GM04503 (cell line): Measurements from ENCODE around the gene RAX2.

Experiments used
- DNase-seq: peaks from one replicate; pipeline ENCODE4 v3.0.0-alpha.2; 2012; ENCODE audit warnings: low read depth

RAX2 gene

DNA sequence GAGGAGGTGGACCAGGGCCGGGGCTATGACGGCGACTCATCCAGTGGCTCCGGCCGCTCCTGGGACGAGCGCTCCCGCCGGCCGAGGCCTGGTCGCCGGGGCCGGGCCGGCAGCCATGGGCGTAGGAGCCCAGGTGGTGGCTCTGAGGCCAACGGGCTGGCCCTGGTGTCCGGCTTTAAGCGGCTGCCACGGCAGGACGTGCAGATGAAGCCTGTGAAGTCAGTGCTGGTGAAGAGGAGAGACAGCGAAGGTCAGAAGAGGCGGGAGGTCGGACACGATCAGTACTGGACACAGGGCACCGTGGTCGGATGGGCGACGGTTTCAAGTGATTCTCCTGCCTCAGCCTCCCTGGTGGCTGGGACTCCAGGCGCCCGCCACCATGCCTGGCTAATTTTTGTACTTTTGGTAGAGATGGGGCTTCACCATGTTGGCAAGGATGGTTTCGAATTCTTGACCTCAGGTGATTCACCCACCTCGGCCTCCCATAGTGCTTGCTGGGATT lies 41.5 kb downstream of the RAX2 start:
- no peak for DNase-seq

DNA sequence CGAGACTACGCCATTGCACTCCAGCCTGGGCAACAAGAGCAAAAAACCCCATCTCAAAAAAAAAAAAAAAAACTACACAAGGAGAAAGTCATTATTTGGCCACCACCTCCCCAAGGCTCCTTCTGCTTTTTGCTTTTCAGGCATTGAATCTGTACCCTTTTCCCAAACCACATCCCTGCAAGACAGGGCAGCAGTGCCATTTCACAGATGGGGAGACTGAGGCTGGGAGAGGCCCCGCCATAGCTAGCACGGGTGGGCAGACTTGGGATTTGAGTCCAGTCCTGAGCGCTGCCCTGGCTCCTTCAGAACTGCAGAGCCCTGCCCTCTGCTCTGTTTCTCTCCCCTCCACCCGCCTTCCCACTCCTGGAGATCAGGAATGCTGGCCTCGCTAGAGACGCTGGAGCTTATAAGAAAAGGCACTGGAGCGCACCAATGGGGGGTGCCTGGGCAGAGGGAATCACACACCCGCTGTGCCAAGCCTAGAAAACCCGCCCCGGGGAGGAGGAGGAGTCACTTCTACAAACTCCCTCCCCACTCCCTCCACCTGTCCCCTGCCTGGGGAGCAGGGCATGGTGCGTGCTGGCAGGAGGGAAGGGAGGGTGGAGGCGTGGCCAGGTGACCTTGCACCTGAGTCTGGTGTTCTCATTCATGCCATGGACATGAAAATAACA lies 46.3 kb downstream of the RAX2 start:
- DNase-seq = no peak

DNA sequence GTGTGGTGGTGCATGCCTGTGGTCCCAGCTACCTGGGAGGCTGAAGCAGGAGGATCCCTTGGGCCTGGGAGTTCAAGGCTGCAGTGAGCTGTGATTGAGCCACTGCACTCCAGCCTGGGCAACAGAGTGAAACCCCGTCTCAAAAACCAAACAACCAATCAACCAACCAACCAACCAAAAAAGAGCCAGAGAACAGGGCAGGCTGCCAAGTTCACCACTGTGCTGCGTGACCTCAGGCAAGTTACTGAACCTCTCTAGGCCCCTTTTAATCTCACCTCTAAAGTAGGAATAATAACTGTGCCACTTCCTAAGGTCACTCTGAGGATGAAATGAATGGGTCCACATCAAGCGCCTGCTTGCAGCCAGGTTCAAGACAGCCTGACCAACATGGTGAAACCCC lies 46.9 kb downstream of the RAX2 start:
- DNase-seq = no peak

DNA sequence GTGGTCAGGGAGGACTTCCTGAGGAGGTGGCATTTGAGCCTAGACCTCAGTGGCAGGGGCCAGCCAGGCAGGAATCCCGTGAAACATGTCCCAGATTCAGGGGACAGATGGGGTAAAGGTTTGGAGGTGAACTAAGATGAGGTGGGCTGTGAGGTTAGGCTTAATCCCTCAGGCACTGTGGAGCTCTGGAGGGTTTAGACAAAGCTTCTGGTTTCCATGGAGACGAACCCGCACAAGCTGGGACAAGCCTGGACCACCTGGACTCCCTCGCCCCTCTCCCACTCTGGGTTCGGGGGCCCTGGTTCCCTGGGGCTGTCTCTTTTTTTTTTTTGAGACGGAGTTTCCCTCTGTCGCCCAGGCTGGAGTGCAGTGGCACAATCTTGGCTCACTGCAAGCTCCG lies 48.1 kb downstream of the RAX2 start:
- DNase-seq = no peak

DNA sequence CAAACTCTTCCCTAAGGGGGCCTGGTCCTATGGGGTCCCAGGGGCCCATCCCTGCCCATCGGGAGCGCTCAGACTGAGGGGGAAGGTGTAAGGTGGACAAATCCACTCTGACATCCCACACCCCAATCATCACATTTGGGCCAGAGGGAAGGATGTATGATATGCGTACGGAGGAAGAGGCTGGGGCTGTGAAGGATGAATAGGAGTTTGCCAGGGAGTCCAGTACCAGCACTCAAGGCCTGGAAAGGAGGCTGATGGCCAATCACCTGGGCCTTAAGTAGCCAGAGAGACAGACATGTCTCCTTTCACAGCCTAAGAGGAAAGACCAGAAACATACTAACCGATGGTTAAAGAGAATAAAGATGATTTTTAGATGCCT lies 48.9 kb downstream of the RAX2 start:
- no peak for DNase-seq

DNA sequence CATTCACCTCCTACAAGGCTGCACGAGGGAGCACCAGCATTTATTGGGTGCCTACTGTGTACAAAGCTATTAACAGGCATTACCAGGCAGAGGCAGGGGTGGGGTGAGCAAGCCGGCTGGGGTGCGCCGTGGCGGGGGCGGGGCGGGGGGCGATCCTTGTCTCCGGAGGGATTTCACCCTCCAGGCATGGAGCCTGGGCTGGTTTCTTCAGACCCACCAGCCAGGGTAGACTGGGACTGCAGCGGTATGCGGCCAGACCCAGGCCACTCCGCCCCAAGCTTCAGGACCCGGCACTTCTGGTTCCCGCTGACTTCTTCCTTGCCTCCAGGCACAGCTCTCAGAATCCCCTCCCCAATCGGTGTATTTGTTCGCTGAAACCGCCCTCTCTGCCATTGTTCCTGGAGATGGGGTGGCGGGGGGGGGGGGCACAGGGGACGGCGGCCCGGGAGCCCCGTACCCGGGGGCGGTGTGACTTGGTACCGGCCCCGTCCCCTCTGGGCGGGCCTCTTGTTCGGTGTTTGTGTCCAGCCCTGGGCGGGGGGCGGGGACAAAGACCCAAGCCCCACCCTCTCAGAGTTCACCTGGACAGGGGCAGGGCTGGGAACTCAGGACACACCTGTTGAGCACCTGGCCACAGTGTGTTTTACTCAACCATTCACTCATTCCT lies 49.5 kb downstream of the RAX2 start:
- DNase-seq = no peak

DNA sequence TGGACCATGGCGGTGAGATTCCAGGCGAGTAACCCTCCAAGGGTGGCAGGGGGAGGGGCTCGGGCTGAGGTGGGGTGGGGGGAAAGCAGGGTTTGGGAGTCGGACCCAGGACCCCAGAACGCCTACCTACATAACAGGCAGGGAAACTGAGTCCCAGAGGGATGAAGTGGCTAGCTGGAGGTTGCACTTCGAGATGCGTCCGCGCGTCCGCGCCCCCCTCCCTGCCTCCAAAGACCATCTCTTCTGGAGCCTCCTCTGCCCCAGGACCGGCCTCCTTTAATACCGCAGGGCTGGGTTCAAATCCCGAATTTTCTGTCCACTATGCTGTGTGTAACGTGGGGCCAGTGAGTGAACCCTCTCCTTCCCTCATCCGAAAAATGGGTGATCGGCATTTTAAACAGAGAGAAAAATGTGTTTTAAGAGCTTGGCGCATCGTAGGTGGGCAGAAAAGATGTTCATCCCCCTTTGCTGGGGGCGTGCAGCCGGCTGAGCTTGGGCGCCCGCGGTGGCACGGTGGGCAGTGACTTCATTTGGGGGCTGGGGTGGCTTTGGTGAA lies 50.1 kb downstream of the RAX2 start:
- no peak for DNase-seq

DNA sequence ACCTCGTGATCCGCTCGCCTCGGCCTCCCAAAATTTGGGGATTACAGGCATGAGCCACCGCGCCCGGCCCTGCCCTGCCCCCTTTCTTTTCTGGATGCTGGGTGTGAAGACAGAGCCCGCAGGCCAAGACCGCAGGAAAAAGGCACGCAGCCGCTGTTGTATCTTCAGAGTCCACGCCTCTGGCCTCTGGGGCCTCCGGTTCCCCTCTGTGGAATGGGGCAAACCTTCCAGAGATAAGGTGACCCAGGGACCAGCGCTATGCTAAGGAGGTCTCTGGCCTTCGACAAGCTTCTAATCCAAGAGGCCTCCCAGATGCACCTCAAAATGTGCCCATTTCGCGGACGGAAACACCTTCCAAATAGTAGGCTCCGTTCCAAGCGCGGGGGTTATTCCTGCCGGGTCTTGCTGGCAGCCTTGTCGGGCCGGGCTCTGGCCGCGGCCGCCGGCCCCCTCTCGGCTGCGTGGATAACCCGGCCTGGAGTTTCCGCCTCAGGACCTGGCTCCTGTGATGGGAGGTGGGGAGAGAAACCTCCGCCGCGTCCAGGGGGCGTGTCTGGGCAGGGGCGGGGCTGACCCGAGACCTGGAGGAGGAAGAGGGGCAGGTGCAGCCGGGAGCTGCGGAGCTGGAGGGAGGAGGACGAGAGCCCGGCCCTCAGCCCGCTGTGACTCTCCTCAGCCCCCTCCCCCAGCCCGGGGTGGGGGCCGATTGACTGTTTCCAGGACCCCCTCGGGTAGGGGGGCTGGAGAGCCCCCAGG lies 50.7 kb downstream of the RAX2 start:
- no peak for DNase-seq

DNA sequence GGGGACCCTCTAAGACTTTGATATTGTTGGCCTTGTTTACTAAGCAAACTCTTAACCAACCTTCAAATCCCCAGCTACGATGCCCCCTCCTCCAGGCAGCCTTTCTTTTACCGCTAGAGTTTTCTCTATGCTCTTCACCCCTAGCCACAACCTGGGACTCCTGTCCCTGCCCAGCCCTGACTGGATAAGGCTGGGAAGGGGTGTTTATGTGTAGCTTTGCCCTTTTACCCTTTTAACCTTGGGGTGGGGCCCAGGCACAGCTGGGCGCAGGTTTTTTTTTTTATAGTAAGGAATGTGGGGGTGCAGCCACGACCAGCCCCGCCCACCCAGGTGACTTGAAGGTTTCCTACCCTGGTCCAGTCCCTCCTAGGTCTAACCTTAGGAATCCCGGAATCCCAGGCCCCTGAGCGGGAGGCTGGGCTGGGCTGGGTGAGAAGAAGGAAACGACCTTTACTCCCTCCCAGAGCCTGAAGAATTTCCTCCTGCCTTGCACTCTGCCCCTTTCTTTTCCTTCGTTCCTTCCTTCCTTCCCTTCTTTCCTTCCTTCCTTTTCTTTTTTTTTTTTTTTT lies 51.6 kb downstream of the RAX2 start:
- DNase-seq = no peak

DNA sequence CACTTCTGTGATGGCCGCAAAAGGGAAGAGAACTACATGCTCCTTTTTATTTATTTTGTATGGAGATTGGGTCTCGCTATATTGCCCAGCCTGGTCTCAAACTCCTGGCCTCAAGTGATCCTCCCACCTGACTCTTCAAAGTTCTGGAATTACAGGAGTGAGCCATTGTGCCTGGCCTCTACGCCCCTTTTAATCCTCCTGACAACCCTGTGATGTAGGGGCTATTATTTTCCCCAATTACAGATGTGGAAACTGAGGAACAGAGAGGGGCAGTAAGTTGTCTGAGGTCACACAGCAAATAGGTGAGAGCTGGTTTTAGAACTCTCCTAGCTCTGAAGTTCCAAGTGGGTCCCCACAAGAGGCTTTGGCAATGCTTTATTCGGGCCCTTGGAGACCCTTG lies 52.2 kb downstream of the RAX2 start:
- DNase-seq = no peak
